Measurements from ENCODE around the gene SELL.
"Not testable (repeated sequence)": the region's sequence is repeated elsewhere in the genome, so short reads cannot be mapped to it uniquely, and the experiment has no call there.

The SELL gene

GRCh38 chr1:169683661-169684060 is 27.8 kb downstream of the SELL start:
- DNase-seq (ENCODE audit: low spot score): no peak
- TF ChIP-seq CTCF (IDR thresholded peaks at IDR 0.05; ENCODE audit: borderline replicate concordance, control extremely low read depth, extremely low read depth, insufficient read depth, missing control alignments): no peak
- in situ Hi-C loops (cut with MboI; ENCODE audit: low sequenced_read_pairs, unreplicated experiment): no loop called here

GRCh38 chr1:169683168-169683567 is 28.3 kb downstream of the SELL start:
- DNase-seq (ENCODE audit: low spot score); in situ Hi-C loops (cut with MboI; ENCODE audit: low sequenced_read_pairs, unreplicated experiment): not testable (repeated sequence)

GRCh38 chr1:169682071-169682470 is 29.3 kb downstream of the SELL start:
- DNase-seq (ENCODE audit: low spot score): no peak

GRCh38 chr1:169681140-169681539 is 30.3 kb downstream of the SELL start:
- in situ Hi-C loops (cut with MboI; ENCODE audit: low sequenced_read_pairs, unreplicated experiment): no loop called here
- DNase-seq (ENCODE audit: low spot score): no peak
- TF ChIP-seq CTCF (IDR thresholded peaks at IDR 0.05; ENCODE audit: borderline replicate concordance, control extremely low read depth, extremely low read depth, insufficient read depth, missing control alignments): no peak

More at GRCh38 chr1:169682071-169682470, 29.3 kb downstream of the SELL start:
- no peak for TF ChIP-seq CTCF (IDR thresholded peaks at IDR 0.05; ENCODE audit: borderline replicate concordance, control extremely low read depth, extremely low read depth, insufficient read depth, missing control alignments)
- in situ Hi-C loops (cut with MboI; ENCODE audit: low sequenced_read_pairs, unreplicated experiment): no loop called here

- in situ Hi-C loops (cut with MboI; ENCODE audit: low sequenced_read_pairs, unreplicated experiment): no loop called here
- no peak for TF ChIP-seq CTCF (IDR thresholded peaks at IDR 0.05; ENCODE audit: borderline replicate concordance, control extremely low read depth, extremely low read depth, insufficient read depth, missing control alignments)
- DNase-seq (ENCODE audit: low spot score): peak; percentile 34
Observed at GRCh38 chr1:169680377-169681019, 30.9 kb downstream of the SELL start.

GRCh38 chr1:169679692-169680091 is 31.7 kb downstream of the SELL start:
- DNase-seq (ENCODE audit: low spot score): no peak
- TF ChIP-seq CTCF (IDR thresholded peaks at IDR 0.05; ENCODE audit: borderline replicate concordance, control extremely low read depth, extremely low read depth, insufficient read depth, missing control alignments): no peak
- in situ Hi-C loops (cut with MboI; ENCODE audit: low sequenced_read_pairs, unreplicated experiment): no loop called here

GRCh38 chr1:169676001-169676400 is 35.4 kb downstream of the SELL start:
- DNase-seq (ENCODE audit: low spot score): no peak
- in situ Hi-C loops (cut with MboI; ENCODE audit: low sequenced_read_pairs, unreplicated experiment): no loop called here
- no peak for TF ChIP-seq CTCF (IDR thresholded peaks at IDR 0.05; ENCODE audit: borderline replicate concordance, control extremely low read depth, extremely low read depth, insufficient read depth, missing control alignments)
